NOMO-1 treated with dmso at 0.1 percent for 144 hours (cell line): ENCODE measurements around the gene PRIMPOL.

Experiments
- DNase-seq: peaks from one replicate; lab custom pipeline; 2025; ENCODE audit not compliant: unreplicated experiment; lab: John Stamatoyannopoulos, UW

The PRIMPOL gene

GRCh38 chr4:184666670-184667069 is 17.1 kb downstream of the PRIMPOL start:
- no peak for DNase-seq

GRCh38 chr4:184668096-184668495 is 18.6 kb downstream of the PRIMPOL start:
- DNase-seq = no peak

- DNase-seq = peak; percentile 57
Observed at GRCh38 chr4:184668511-184669114, 19.1 kb downstream of the PRIMPOL start.

- DNase-seq = no peak
Observed at GRCh38 chr4:184669251-184669650, 19.7 kb downstream of the PRIMPOL start.

GRCh38 chr4:184671101-184671500 is 21.6 kb downstream of the PRIMPOL start:
- no peak for DNase-seq

- DNase-seq = no peak
Observed at GRCh38 chr4:184672741-184673140, 23.2 kb downstream of the PRIMPOL start.

- DNase-seq = no peak
Observed at GRCh38 chr4:184674011-184674410, 24.5 kb downstream of the PRIMPOL start.

GRCh38 chr4:184675018-184675417 is 25.5 kb downstream of the PRIMPOL start:
- DNase-seq = no peak

- no peak for DNase-seq
Observed at GRCh38 chr4:184675821-184676492, 26.4 kb downstream of the PRIMPOL start.

- DNase-seq = no peak
Observed at GRCh38 chr4:184680698-184681097, 31.2 kb downstream of the PRIMPOL start.

- no peak for DNase-seq
Observed at GRCh38 chr4:184681916-184682315, 32.4 kb downstream of the PRIMPOL start.

- DNase-seq = peak; percentile 87
Observed at GRCh38 chr4:184684491-184685189, 35.1 kb downstream of the PRIMPOL start.

GRCh38 chr4:184688005-184688404 is 38.5 kb downstream of the PRIMPOL start:
- no peak for DNase-seq

- DNase-seq = no peak
Observed at GRCh38 chr4:184688447-184688846, 38.9 kb downstream of the PRIMPOL start.

- DNase-seq = no peak
Observed at GRCh38 chr4:184689681-184690080, 40.1 kb downstream of the PRIMPOL start.

GRCh38 chr4:184693056-184693455 is 43.5 kb downstream of the PRIMPOL start:
- DNase-seq = no peak

- no peak for DNase-seq
Observed at GRCh38 chr4:184694412-184694956, 44.9 kb downstream of the PRIMPOL start.

GRCh38 chr4:184695178-184695896 is 45.8 kb downstream of the PRIMPOL start:
- DNase-seq = no peak

- DNase-seq = no peak
Observed at GRCh38 chr4:184697956-184698355, 48.4 kb downstream of the PRIMPOL start.

GRCh38 chr4:184699941-184700340 is 50.4 kb downstream of the PRIMPOL start:
- DNase-seq = no peak

GRCh38 chr4:184702114-184702513 is 52.6 kb downstream of the PRIMPOL start:
- DNase-seq = no peak
